Breast epithelium (tissue), 4 donors: ENCODE data around the gene BPGM. TPM values are rescaled to one million over a fixed set of nuclear protein-coding genes. Genes with fewer than 3 reads are reported as not detected.

Experiments used
- DNase-seq, 2 donors: peaks; one replicate each; pipeline ENCODE4 v3.0.0-alpha.2; 2019; ENCODE audit warnings: low spot score in 2 of 2
- H3K27ac ChIP-seq, 2 donors: fragments of 200-600 bp; sonication (generic) in 1 of 2; one replicate each; pipeline ENCODE4 v1.5.1; 2016 to 2019; ENCODE audit warnings: mild to moderate bottlenecking in 1 of 2
- H3K27me3 ChIP-seq, 2 donors: fragments of 200-600 bp; sonication (generic) in 1 of 2; one replicate each; pipeline versions ENCODE4 v1.5.1 to v1.6.0; 2017 to 2019; ENCODE audit warnings: control low read depth in 1 of 2, mild to moderate bottlenecking in 1 of 2
- H3K36me3 ChIP-seq: fragments of 200-600 bp; one replicate; pipeline ENCODE4 v1.5.1; 2019
- H3K4me1 ChIP-seq, 2 donors: fragments of 200-600 bp; sonication (generic); one replicate each; pipeline ENCODE4 v1.5.1; 2016 to 2019; ENCODE audit warnings: control low read depth in 1 of 2
- H3K4me3 ChIP-seq, 3 donors: fragments of 200-600 bp; sonication (generic); 1 replicate in 2 of 3; 2 replicates in 1 of 3; pipeline ENCODE4 v1.5.1; 2016 to 2019; ENCODE audit warnings: mild to moderate bottlenecking in 3 of 3, moderate library complexity in 2 of 3
- H3K9me3 ChIP-seq, 2 donors: fragments of 200-600 bp; sonication (generic) in 1 of 2; one replicate each; pipeline ENCODE4 v1.5.1; 2016 to 2019; ENCODE audit warnings: control low read depth in 1 of 2
- POLR2A ChIP-seq: fragments of 450-650 bp; IDR thresholded peaks from one replicate; pipeline ENCODE4 v1.6.1; 2016; ENCODE audit warnings: antibody characterized with exemption, mild to moderate bottlenecking, moderate library complexity
- POLR2AphosphoS5 ChIP-seq, 3 donors: sonication (generic); formaldehyde crosslinking; IDR thresholded peaks; one replicate each; pipeline ENCODE4 v1.6.1; 2017; ENCODE audit warnings: antibody characterized with exemption in 3 of 3
- intact Hi-C: fragments of 100-400 bp; cut with DNase I; formaldehyde crosslinking; loops from one replicate; pipeline ENCODE4 v1.15.1; 2023; ENCODE audit warnings: low total_unique reads
- total RNA-seq, 3 donors: library from RNA; depleted of rRNA; stranded (reverse); fragments of >200 nt; gene quantifications; one replicate each; pipeline ENCODE4 v1.1.0, GENCODE V29; 2016
- TF ChIP-seq, protein P1 (sequence below), 3 donors: fragments of 450-650 bp; IDR thresholded peaks; one replicate each; pipeline ENCODE4 v1.5.1; 2016 to 2017; ENCODE audit warnings: antibody characterized with exemption in 3 of 3, mild to moderate bottlenecking in 3 of 3, moderate library complexity in 3 of 3

BPGM gene
- total RNA-seq, 3 donors from 2014 or later: 12.3 to 18.7 (median 16.4) TPM

DNA sequence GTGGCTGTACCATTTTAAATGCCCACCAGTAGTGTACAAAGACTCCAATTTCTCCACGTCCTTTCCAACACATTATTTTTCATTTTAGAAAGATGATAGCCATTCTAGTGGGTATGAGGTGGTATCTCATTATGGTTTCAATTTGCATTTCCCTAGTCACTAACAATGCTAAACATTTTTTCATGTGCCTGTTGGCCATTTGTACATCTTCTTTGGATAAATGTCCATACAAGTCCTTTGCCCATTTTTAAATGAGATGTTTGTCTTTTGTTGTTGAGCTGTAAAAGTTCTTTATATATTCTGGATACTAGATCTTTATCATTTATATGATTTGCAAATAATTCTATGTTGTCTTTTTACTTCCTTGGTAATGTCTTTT lies 18.9 kb upstream of the BPGM start:
- H3K4me1 ChIP-seq: no peaks in the 10 kb centered on the region
- TF ChIP-seq POLR2AphosphoS5 (IDR thresholded peaks at IDR 0.05) (no peak), POLR2A (no peak)
- TF ChIP-seq, protein P1, sequence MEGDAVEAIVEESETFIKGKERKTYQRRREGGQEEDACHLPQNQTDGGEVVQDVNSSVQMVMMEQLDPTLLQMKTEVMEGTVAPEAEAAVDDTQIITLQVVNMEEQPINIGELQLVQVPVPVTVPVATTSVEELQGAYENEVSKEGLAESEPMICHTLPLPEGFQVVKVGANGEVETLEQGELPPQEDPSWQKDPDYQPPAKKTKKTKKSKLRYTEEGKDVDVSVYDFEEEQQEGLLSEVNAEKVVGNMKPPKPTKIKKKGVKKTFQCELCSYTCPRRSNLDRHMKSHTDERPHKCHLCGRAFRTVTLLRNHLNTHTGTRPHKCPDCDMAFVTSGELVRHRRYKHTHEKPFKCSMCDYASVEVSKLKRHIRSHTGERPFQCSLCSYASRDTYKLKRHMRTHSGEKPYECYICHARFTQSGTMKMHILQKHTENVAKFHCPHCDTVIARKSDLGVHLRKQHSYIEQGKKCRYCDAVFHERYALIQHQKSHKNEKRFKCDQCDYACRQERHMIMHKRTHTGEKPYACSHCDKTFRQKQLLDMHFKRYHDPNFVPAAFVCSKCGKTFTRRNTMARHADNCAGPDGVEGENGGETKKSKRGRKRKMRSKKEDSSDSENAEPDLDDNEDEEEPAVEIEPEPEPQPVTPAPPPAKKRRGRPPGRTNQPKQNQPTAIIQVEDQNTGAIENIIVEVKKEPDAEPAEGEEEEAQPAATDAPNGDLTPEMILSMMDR (IDR thresholded peaks at IDR 0.05): no peak
- no peak overlapping the region for H3K4me3 ChIP-seq

DNA sequence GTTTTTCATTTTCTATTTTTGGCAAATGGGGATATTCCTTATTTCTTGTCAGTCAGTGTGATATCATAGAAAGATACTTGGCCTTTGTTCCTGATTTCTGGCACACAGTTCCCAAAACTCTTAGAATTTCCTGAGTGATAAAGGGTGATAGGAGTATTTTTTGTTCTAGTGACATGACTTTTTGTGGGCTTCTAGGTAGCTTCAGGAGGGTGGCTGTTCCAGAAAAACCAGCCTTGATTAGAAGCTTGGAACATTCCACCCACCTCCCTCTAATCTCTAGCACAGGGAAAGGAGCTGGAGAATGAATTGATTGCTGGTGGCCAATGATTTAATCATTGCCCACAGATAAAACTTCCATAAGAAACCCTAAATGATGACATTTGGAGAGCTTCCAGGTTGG lies 17.2 kb upstream of the BPGM start:
- TF ChIP-seq POLR2AphosphoS5 (IDR thresholded peaks at IDR 0.05) (no peak), POLR2A (no peak)
- TF ChIP-seq, protein P1 (IDR thresholded peaks at IDR 0.05): no peak
- Histone ChIP-seq H3K4me3 (no peak overlapping the region), H3K36me3 (no peaks in the 10 kb centered on the region), H3K9me3 (no peaks in the 10 kb centered on the region), H3K27ac (no peak overlapping the region), H3K4me1 (no peaks in the 10 kb centered on the region), H3K27me3 (no peaks in the 10 kb centered on the region)
- intact Hi-C loops: no loop called here
- DNase-seq: no peak

More for the DNA sequence above, 18.9 kb upstream of the BPGM start:
- no peaks in the 10 kb centered on the region for H3K36me3 ChIP-seq
- no peak for DNase-seq
- H3K9me3 ChIP-seq: no peaks in the 10 kb centered on the region
- no peak overlapping the region for H3K27ac ChIP-seq
- no peaks in the 10 kb centered on the region for H3K27me3 ChIP-seq
- intact Hi-C loops: no loop called here

DNA sequence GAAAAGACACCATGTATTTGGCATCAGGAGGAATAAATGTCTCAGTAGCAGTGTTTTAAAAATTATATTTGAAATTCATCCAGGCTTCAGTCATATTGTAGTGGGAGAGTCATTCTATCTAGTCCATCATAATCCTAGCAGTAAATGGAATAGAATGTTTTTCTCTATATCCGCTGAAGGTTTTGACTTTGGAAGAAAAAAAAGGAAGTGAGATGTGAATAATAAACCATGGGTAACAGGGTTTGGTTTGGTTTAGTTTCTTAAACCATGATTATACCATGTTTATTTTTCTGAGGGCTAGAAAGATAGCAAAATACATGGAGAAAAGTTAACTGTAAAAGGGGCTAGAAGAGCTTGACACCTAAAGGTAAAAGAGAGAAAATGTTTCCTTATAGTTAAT lies 16.4 kb upstream of the BPGM start:
- Histone ChIP-seq H3K27me3 (no peaks in the 10 kb centered on the region), H3K4me1 (no peaks in the 10 kb centered on the region), H3K27ac (no peak overlapping the region), H3K9me3 (no peaks in the 10 kb centered on the region), H3K4me3 (no peak overlapping the region), H3K36me3 (no peaks in the 10 kb centered on the region)
- no peak for DNase-seq
- TF ChIP-seq POLR2AphosphoS5 (IDR thresholded peaks at IDR 0.05): no peak
- TF ChIP-seq, protein P1 (IDR thresholded peaks at IDR 0.05): no peak
- no peak for TF ChIP-seq POLR2A
- intact Hi-C loops: no loop called here

DNA sequence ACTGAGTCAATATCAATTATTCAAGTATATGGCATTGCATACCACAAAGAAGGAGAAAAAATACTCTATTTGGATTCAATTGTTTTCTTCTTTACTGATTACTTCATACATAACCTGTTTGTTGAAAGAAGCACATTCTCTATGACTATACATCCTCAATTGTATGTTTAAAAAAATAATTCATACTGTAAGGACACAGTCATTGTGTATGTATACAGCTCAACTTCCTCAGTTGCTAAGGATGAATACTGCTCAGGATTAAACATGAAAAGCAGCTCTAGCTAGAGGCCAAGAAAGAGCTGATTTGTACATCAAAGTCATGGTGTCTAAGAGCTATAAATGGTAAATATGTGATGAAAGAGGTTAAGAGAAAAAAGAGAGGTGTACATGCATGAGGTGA lies 15.8 kb upstream of the BPGM start:
- no peak for TF ChIP-seq POLR2AphosphoS5 (IDR thresholded peaks at IDR 0.05)
- TF ChIP-seq, protein P1 (IDR thresholded peaks at IDR 0.05): no peak
- TF ChIP-seq POLR2A: no peak
- H3K4me3 ChIP-seq: no peak overlapping the region
- DNase-seq: no peak
- H3K27ac ChIP-seq: no peak overlapping the region
- intact Hi-C loops: no loop called here
- no peaks in the 10 kb centered on the region for H3K27me3 ChIP-seq
- no peaks in the 10 kb centered on the region for H3K9me3 ChIP-seq
- H3K36me3 ChIP-seq: no peaks in the 10 kb centered on the region
- H3K4me1 ChIP-seq: no peaks in the 10 kb centered on the region

DNA sequence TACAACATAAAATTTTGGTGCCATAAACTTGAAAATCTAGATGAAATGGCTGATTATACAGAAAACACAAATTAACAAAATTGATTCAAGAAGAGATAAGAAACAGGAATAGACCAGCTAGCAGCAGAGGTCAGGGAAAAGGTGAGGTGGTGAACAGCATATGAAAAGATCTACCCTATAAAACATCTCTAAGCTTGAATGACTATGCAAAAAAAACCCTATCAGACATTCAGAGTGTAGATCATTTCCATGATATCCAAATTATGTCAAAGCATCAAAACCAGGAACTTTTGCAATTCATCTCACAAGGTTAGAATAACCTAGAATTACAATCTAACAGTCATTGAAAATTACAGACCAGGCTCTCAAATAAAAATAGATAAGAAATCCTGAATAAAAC lies 14.6 kb upstream of the BPGM start:
- intact Hi-C loops: no loop called here

More for the DNA sequence above, 14.6 kb upstream of the BPGM start:
- Histone ChIP-seq H3K4me3 (no peak overlapping the region), H3K27ac (no peak overlapping the region), H3K27me3 (no peaks in the 10 kb centered on the region), H3K36me3 (no peaks in the 10 kb centered on the region), H3K9me3 (no peaks in the 10 kb centered on the region), H3K4me1 (no peaks in the 10 kb centered on the region)
- no peak for DNase-seq
- no peak for TF ChIP-seq POLR2AphosphoS5 (IDR thresholded peaks at IDR 0.05)
- TF ChIP-seq, protein P1 (IDR thresholded peaks at IDR 0.05): no peak
- no peak for TF ChIP-seq POLR2A
